Iris pigment epithelial cell (primary cell): Measurements from ENCODE around the gene FAM199X.
A peak's percentile ranks its signal among the peaks of the same experiment; 100 is the strongest.
"Not testable (repeated sequence)": the region's sequence is repeated elsewhere in the genome, so short reads cannot be mapped to it uniquely, and the experiment has no call there.

Experiments used
- DNase-seq: peaks from one replicate; pipeline ENCODE4 v3.0.0-alpha.2; 2011; ENCODE audit warnings: low read depth

The FAM199X gene

DNA sequence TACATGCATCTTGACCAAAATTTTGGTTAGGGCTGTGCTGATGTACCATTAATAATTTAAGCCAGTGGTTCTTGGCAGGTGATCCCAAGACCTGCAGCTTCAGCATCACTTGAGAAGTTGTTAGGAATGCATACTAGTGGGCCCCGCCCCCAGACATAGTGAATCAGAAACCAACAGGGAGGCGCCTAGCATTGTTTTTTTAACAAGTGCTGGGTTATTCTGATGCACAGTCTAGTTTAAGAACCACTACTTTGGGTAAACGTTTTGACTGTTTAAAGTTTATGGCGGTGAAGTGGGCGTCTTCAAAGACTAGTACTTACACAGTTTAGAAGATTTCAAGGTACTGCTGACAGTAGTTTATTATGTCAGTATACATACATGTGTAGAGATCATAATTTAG is 23.6 kb downstream of the FAM199X start:
- DNase-seq, result no peak

- DNase-seq, result peak; percentile 17
These were observed 27.2 kb downstream of the FAM199X start for GRCh38 chrX:104193485-104193884.

DNA sequence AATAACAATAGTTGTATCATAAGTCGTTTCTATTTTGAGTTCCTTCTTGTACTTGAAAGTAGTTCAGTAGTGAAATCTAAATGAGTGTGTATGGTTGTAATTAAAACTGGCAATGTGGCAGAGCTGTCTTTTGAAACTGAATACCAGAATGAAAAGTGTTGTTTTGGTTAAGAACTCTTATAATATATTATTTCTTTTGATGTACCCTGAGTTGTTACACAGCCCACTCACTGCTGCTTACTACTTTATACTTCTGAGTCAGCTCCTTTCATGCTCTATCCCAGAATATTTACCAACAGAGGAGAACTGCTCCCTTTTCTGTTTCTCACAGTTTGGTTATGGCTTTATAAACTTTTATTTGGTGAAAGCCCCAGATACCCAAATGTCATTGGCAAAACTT is 28.8 kb downstream of the FAM199X start:
- DNase-seq, result peak; percentile 1

DNA sequence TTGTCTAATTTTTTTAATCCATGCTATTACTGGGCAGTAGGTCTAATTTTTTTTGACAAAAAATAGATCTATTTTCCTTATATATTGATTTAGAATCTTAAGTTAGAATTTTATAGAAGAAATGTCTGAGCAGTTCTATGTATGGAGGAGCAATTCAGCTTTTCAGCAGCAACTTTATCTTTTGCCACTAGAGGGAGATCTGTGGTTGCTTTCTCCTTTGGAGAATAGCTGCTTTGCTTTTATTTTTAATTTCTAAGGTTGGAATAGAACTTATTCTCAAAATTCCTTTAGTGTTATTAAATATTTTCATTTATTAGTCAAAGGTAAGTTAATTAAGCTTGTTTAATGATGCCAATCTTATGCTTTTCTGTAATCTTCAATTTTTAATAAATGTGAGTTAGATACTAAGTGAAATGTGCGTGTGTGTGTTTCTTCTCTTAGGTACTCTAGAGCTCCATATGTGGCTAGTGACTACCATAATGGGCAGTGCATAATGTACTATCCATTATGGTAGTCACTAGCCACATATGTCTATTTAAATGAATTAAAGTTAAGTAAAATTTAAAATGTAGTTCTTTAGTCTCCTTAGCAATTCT is 29.3 kb downstream of the FAM199X start:
- peak; percentile 31 for DNase-seq

GRCh38 chrX:104205548-104205947 is 39.3 kb downstream of the FAM199X start:
- DNase-seq, result no peak

- no peak for DNase-seq
These were observed 44.9 kb downstream of the FAM199X start for GRCh38 chrX:104211187-104211586.

DNA sequence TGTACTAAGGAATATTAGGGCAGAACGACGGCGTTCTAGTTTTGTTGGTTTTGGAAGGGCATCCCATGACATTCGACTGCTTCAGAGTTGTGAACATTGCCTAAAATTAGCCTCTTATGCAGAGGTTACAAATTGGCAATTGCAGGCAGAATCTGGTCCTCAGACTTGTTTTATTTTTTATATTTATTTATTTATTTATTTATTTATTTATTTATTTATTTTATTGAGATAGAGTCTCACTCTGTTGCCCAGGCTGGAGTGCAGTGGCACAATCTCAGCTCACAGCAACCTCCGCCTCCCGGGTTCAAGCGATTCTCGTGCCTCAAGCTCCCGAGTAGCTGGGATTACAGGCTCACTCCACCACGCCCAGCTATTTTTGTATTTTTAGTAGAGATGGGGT is 63.8 kb downstream of the FAM199X start:
- DNase-seq, result not testable (repeated sequence)
